ENCODE data around the gene CCNK. TPM values are rescaled to one million over a fixed set of nuclear protein-coding genes. Genes with fewer than 3 reads are reported as not detected.

Gene CCNK
- total and polyA plus RNA-seq, 4 experiments from 2014 or later, result 7.0 to 83.4 (median 48.6) TPM

DNA sequence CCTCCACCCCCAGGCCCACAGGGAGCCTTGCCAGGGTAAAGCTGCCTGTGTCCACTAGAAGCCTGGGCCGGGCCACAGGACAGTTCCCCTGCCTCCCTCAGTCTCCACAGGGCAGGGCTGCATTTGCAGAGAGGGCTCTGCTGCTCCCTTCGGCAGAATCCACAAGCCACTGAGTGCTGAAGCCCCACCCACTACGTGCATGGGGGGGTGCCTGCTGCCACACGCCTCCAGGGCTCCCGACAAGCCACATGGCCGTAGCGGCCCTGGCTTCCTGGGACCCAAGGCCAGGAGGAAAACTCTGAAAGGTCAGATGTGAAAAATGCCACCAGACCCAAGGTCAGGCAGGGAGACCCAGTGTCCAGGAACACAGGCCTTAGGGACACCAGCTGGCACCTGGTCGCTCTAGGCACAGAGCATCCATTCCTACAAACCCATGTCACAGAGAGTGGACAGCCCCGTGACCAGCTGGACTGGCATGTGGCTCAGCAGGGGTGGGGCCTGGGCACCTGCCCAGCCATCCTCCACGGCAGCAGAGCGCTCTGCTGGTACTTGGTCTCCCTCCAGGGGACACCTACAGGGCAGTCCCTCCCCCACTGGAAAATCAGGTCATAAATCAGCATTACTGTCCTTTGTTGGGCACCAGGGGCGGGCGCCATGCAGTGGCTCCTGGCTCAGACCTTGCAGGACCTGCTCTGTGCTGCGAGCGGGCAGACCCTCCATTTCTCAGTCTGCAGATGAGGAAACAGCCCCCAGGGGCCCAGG is 79.9 kb downstream of the CCNK start:
- Mint-ChIP-seq H3K4me3 (no peak overlapping the region), H3K27ac (no peak overlapping the region), H3K27me3 (no peaks in the 10 kb centered on the region), H3K4me1 (peaks cover 2 to 14% (median 7%) of the 10 kb centered on the region in 4 donors), H3K9me3 (no peaks in the 10 kb centered on the region), H3K36me3 (peaks cover 0 to 10% of the 10 kb centered on the region in 2 donors)
- intact Hi-C loops (cut with micrococcal nuclease), result no loop called here
- no peak overlapping the region for H3K27ac ChIP-seq (ENCODE audit: low read depth, low read length)
- H3K4me1 ChIP-seq (ENCODE audit: insufficient read depth, low read length), result no peaks in the 10 kb centered on the region
- H3K4me3 ChIP-seq (ENCODE audit: low read length in 2 of 2), result no peak overlapping the region
- no peaks in the 10 kb centered on the region for H3K36me3 ChIP-seq (ENCODE audit: insufficient read depth, low read length)
- ChIA-PET CTCF (ENCODE audit: partially characterized antibody) (no interaction called here), POLR2A (ENCODE audit: partially characterized antibody) (no interaction called here)
- no peaks in the 10 kb centered on the region for H3K9me3 ChIP-seq (ENCODE audit: control insufficient read depth in 1 of 2, low read length in 2 of 2)
- no peaks in the 10 kb centered on the region for H3K27me3 ChIP-seq (ENCODE audit: insufficient read depth, low read length)
- DNase-seq, result no peak

GRCh38 chr14:99561864-99562263 is 80.7 kb downstream of the CCNK start:
- Histone ChIP-seq H3K4me1 (ENCODE audit: insufficient read depth, low read length) (no peaks in the 10 kb centered on the region), H3K36me3 (ENCODE audit: insufficient read depth, low read length) (no peaks in the 10 kb centered on the region), H3K4me3 (ENCODE audit: low read length in 2 of 2) (no peak overlapping the region), H3K9me3 (ENCODE audit: control insufficient read depth in 1 of 2, low read length in 2 of 2) (no peaks in the 10 kb centered on the region), H3K27me3 (ENCODE audit: insufficient read depth, low read length) (no peaks in the 10 kb centered on the region), H3K27ac (ENCODE audit: low read depth, low read length) (no peak overlapping the region)
- Mint-ChIP-seq H3K4me1 (peaks cover 2 to 14% (median 7%) of the 10 kb centered on the region in 4 donors), H3K4me3 (no peak overlapping the region), H3K27ac (no peak overlapping the region), H3K36me3 (peaks cover 0 to 10% of the 10 kb centered on the region in 2 donors), H3K9me3 (no peaks in the 10 kb centered on the region), H3K27me3 (no peaks in the 10 kb centered on the region)
- ChIA-PET CTCF (ENCODE audit: partially characterized antibody) (no interaction called here), POLR2A (ENCODE audit: partially characterized antibody) (no interaction called here)
- no peak for DNase-seq
- intact Hi-C loops (cut with micrococcal nuclease), result no loop called here

Other genes starting within 250 kb of the CCNK start
- 100 to 1,000 TPM; 163 to 165 TPM for gene BCL11B, start 209.2 kb upstream of the CCNK start, total RNA-seq
- gene BCL11B, start 209.2 kb upstream of the CCNK start, polyA plus RNA-seq, result 10 to 100 TPM in 1 of 2 donors, 1 to 10 TPM in 1; 2.6 to 11.6 TPM
- 10 to 100 TPM; 62.1 to 66.9 TPM for gene SETD3, start 550 bp upstream of the CCNK start, total RNA-seq
- 10 to 100 TPM; 37.4 to 49.4 TPM for gene SETD3, start 550 bp upstream of the CCNK start, polyA plus RNA-seq
- gene CCDC85C, start 122.8 kb downstream of the CCNK start, total RNA-seq, result 10 to 100 TPM; 14.1 to 14.4 TPM
- 1 to 10 TPM in 1 of 2 donors, under 1 TPM in 1; 0.36 to 1.8 TPM for gene CCDC85C, start 122.8 kb downstream of the CCNK start, polyA plus RNA-seq
- under 1 TPM; 0.35 to 0.42 TPM for gene HHIPL1, start 163.7 kb downstream of the CCNK start, total RNA-seq
- gene HHIPL1, start 163.7 kb downstream of the CCNK start, polyA plus RNA-seq, result not detected
- under 1 TPM; 0.15 to 0.36 TPM for gene CYP46A1, start 202.9 kb downstream of the CCNK start, total RNA-seq
- gene CYP46A1, start 202.9 kb downstream of the CCNK start, polyA plus RNA-seq, result not detected

Data from CD4-positive, alpha-beta memory T cell (primary cell).